Muscle layer of colon (tissue), 2 donors: ENCODE results near the gene CTH.
"Not testable (repeated sequence)": the region's sequence is repeated elsewhere in the genome, so short reads cannot be mapped to it uniquely, and the experiment has no call there.

Experiments used
- H3K27ac ChIP-seq: one replicate; pipeline ENCODE4 v1.7.0; 2013; ENCODE audit warnings: low read depth, mild to moderate bottlenecking, low read length, moderate library complexity
- H3K27me3 ChIP-seq, 2 donors: one replicate each; pipeline ENCODE4 v1.7.0; 2013; ENCODE audit warnings: low read length in 2 of 2, mild to moderate bottlenecking in 2 of 2; ENCODE audit not compliant: insufficient read depth in 2 of 2, control insufficient read depth in 1 of 2
- H3K36me3 ChIP-seq: one replicate; pipeline ENCODE4 v1.7.0; 2013; ENCODE audit warnings: mild to moderate bottlenecking, low read length; ENCODE audit not compliant: insufficient read depth
- H3K4me1 ChIP-seq: one replicate; pipeline ENCODE4 v1.7.0; 2013; ENCODE audit warnings: mild to moderate bottlenecking, low read length; ENCODE audit not compliant: insufficient read depth
- H3K4me3 ChIP-seq, 2 donors: one replicate each; pipeline ENCODE4 v1.7.0; 2013; ENCODE audit warnings: low read length in 2 of 2, low read depth in 1 of 2, mild to moderate bottlenecking in 1 of 2, moderate library complexity in 1 of 2
- H3K9ac ChIP-seq: one replicate; pipeline ENCODE4 v1.7.0; 2013; ENCODE audit warnings: low read length
- H3K9me3 ChIP-seq: one replicate; pipeline ENCODE4 v1.7.0; 2013; ENCODE audit warnings: mild to moderate bottlenecking, low read length
- donor health status: abdominal sarcoma.
- donor health status: Adenocarcinoma of cecum.

Gene CTH

DNA sequence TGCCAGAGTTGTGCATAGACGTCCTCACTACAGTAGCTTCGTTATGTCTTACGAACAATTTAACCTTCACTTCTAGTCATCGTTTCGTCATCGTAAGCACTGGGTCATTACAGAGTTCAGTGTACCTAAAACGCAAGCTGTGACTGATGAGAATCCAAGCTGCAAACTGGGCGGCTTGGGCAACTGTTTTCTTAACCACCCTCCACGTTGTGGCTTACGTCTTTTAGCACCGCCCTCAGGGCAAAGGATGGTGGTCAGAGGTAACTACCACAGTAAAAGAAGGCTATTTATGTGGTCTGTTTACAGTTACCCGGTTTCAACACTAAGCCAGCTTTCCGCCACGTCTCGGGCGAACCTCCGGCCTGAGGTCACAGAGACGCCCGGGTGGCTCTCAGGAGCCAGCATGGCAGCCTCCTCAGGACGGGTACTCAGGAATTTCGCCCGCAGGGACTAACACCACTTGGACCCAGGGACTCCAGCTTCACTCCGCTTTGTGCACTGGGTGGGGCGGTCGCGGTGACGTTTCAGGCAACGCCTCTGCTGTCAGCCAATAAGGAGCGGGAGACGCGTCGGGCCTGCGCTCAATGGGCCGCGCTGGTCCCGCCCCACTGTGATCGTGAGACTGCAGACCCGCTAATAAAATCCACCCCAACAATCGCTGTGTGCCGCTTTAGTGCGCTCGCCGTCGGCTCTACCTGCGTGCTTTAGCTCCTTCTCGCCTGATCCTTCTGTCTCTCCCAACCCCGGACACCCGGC, at the start of gene CTH:
TSS of gene CTH (plus strand) at position 665 of the 756 bp plus-strand sequence. CDS start 148 bp downstream, outside the sequence.
- Histone ChIP-seq H3K4me3 (peak within 1 kb of the TSS; percentile 78 to 79), H3K9me3 (no peaks in the 10 kb centered on the region), H3K27me3 (no peaks in the 10 kb centered on the region), H3K36me3 (no peaks in the 10 kb centered on the region), H3K27ac (peak within 1 kb of the TSS; percentile 71), H3K9ac (peak within 1 kb of the TSS; percentile 86), H3K4me1 (peaks cover 8% of the 10 kb centered on the region)

DNA sequence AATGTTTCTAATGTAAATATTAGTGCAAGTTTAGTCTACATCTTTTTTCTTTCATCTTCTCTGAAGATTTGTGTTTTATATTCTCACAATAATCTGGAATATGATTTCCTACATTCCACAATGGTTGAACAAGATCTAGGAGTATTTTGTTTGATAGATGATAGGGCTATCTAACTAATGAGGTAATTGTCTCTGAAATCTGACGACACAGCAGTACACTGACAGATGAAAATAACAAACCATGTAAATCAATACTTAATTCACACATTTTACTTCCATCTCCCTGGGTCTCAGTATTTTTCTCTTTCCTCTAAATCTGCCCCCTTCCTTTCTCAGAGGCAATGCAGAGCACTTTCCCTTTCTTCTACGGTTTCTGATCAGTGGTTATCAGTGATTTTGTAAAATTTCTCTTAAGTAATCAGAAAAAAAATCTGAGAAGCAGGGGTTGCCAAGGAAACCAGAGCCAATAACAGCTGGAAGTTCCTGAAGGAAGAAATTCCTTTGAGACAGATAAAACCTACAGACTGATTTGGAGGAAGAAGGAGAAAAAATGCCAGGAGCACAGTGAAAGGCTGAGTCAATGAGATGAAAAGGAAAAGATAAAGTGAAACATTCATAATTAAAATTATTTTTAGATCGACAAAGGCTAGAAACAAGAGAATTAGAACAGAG, 49.2 kb upstream of the CTH start:
- Histone ChIP-seq H3K27ac (no peak overlapping the region), H3K9me3 (no peaks in the 10 kb centered on the region), H3K36me3 (no peaks in the 10 kb centered on the region), H3K4me1 (no peaks in the 10 kb centered on the region), H3K4me3 (no peak overlapping the region), H3K9ac (no peak overlapping the region), H3K27me3 (no peaks in the 10 kb centered on the region)

DNA sequence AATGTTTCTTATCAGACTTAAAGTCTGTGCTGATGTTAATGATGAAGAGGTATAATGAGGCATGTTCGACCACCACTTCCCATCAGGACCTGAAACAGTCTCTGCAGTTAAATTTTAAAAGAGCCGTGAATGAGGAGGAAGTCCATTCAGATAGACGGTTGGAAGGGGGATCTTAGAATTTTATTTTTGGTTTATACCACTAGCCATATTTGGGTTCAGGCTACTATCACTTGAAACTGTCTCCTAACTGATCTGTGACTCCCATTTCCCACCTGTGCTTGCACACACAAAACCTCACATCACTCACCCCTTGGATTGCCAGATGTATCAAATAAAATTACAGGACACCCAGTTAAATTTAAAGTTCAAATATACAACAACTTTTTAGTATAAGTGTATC, 46.6 kb upstream of the CTH start:
- H3K27me3 ChIP-seq, result no peaks in the 10 kb centered on the region
- no peaks in the 10 kb centered on the region for H3K4me1 ChIP-seq
- no peak overlapping the region for H3K4me3 ChIP-seq
- H3K9me3 ChIP-seq, result no peaks in the 10 kb centered on the region
- H3K36me3 ChIP-seq, result no peaks in the 10 kb centered on the region
- no peak overlapping the region for H3K9ac ChIP-seq
- no peak overlapping the region for H3K27ac ChIP-seq

DNA sequence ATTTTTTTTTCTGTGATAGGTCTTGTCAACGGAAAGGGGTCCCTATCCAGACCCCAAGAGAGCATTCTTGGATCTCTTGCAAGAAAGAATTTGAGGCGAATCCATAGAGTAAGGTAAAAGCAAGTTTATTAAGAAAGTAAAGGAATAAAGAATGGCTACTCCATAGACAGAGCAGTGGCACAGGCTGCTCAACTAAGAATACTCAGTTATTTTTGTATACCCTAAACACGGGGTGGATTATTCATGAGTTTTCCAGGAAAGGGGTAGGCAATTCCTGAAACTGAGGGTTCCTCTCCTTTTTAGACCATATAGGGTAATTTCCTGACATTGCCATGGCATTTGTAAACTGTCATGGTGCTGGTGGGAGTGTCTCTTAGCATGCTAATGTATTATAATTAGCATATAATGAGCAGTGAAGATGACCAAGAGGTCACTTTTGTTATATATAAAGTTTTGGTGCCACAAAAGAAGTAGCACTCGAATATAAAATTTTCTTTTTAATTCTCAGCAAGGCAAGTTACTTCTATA, 44.6 kb upstream of the CTH start:
- not testable (repeated sequence) for H3K27me3 ChIP-seq, H3K36me3 ChIP-seq, H3K9ac ChIP-seq, H3K4me1 ChIP-seq, H3K9me3 ChIP-seq, H3K27ac ChIP-seq, H3K4me3 ChIP-seq

DNA sequence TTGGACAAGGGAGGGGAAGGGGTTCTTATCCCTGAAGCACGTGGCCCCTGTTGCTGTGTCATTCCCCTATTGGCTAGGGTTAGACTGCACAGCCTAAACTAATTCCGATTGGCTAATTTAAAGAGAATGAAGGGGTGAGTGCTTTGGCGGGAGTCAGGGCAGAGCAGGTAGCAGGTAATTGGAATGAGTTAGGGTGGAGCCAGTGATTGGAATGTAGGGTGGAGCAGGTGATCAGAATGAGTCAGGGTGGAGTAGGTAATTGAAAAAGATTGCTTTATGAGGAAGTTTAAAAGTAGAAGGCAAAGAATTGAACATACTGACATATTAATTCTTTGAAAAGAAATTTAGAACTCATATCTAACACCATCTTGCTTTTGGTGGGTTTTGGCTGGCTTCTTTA, 44.1 kb upstream of the CTH start:
- H3K4me1 ChIP-seq, H3K9me3 ChIP-seq, H3K36me3 ChIP-seq, H3K27me3 ChIP-seq, H3K9ac ChIP-seq, H3K27ac ChIP-seq, H3K4me3 ChIP-seq: not testable (repeated sequence)

DNA sequence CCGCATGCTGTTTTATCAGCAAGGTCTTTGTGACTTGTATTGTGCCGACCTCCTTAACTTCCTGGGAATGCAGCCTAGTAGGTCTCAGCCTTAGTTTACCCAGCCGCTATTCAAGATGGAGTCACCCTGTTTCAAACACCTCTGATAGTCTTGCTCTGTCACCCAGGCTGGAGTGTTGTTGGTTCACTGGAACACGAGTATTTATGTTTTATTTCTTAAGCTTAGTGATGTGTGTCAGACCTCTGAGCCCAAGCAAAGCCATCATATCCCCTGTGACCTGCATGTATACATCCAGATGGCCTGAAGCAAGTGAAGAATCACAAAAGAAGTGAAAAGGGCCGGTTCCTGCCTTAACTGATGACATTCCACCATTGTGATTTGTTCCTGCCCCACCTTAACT, 43.7 kb upstream of the CTH start:
- not testable (repeated sequence) for H3K27me3 ChIP-seq, H3K9ac ChIP-seq, H3K27ac ChIP-seq, H3K36me3 ChIP-seq, H3K4me3 ChIP-seq, H3K4me1 ChIP-seq, H3K9me3 ChIP-seq

DNA sequence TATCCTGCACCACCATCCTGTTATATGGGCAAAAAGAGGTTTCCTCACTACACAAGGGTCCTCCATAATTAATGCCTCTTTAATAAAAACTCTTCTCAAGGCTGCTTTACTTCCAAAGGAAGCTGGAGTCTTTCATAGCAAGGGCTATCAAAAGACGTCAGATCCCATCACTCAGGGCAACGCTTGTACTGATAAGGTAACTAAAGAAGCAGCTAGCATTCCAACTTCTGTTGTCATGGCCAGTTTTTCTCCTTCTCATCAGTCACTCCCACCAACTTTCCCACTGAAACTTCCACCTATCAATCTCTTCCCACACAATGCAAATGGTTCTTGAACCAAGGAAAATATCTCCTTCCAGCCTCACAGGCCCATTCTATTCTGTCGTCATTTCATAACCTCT, 39.5 kb upstream of the CTH start:
- H3K27ac ChIP-seq, H3K4me3 ChIP-seq, H3K36me3 ChIP-seq, H3K9me3 ChIP-seq, H3K4me1 ChIP-seq, H3K27me3 ChIP-seq, H3K9ac ChIP-seq: not testable (repeated sequence)

DNA sequence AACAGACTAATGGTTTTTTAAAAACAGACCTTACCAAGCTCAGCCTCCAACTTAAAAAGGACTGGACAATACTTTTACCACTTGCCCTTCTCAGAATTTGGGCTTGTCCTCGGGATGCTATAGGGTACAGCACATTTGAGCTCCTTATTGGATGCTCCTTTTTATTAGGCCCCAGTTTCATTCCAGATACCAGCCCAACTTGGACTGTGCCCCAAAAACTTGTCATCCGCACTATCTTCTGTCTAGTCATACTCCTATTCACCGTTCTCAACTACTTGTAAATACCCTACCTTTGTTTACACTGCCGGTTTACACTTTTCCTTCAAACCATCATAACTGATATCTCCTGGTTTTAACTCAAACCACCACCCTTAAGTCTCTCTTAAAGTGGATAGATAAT, 38.6 kb upstream of the CTH start:
- Histone ChIP-seq H3K27me3 (no peaks in the 10 kb centered on the region), H3K27ac (no peak overlapping the region), H3K4me3 (no peak overlapping the region), H3K9ac (no peak overlapping the region), H3K36me3 (no peaks in the 10 kb centered on the region), H3K4me1 (no peaks in the 10 kb centered on the region), H3K9me3 (no peaks in the 10 kb centered on the region)

DNA sequence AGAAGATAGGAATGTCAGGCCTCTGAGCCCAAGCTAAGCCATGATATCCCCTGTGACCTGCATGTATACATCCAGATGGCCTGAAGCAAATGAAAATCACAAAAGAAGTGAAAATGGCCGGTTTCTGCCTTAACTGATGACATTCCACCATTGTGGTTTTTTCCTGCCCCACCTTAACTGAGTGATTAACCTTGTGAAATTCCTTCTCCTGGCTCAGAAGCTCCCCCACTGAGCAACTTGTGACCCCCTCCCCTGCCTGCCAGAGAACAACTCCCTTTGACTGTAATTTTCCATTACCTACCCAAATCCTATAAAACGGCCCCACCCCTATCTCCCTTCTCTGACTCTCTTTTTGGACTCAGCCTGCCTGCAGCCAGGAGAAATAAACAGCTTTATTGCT, 37.5 kb upstream of the CTH start:
- H3K4me3 ChIP-seq, H3K9me3 ChIP-seq, H3K27me3 ChIP-seq, H3K4me1 ChIP-seq, H3K27ac ChIP-seq, H3K9ac ChIP-seq, H3K36me3 ChIP-seq: not testable (repeated sequence)

DNA sequence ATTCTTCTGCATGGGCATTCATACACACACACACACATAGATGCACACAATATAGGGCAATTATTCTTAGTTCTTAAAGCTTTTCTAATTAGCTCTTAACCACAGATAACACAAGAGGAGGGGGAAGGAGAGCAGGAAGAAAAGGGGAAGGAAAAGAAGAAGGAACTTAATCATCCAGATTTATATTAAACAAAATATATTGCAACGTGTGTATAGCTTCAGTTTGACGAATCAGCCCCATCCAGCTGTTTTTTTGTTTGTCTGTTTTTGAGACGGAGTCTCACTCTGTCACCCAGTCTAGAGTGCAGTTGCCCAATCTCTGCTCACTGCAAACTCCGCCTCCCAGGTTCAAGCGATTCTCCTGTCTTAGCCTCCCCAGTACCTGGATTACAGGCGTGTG, 34.9 kb upstream of the CTH start:
- Histone ChIP-seq H3K4me1 (no peaks in the 10 kb centered on the region), H3K27ac (no peak overlapping the region), H3K9me3 (no peaks in the 10 kb centered on the region), H3K36me3 (no peaks in the 10 kb centered on the region), H3K9ac (no peak overlapping the region), H3K27me3 (no peaks in the 10 kb centered on the region), H3K4me3 (no peak overlapping the region)

DNA sequence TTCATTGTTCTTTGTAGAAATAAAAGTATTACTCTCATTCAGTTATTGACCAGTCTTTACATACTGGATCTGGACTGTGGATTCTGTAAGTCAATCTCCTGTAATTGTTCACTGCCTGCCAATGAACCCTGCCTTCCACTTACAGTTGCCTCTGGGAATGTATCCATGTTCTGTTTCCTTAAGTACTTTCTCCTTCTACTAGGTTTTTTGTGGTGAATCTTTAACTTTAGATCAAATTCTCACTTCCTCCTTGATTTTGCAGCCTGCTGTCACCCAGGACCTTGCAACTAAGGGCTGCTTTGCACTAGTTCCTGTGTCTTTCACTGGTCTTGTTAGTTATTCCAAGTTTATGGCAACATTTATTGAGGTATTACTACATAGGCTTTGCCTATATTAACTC, 28.4 kb upstream of the CTH start:
- H3K27me3 ChIP-seq, result no peaks in the 10 kb centered on the region
- H3K4me3 ChIP-seq, result no peak overlapping the region
- no peaks in the 10 kb centered on the region for H3K36me3 ChIP-seq
- no peaks in the 10 kb centered on the region for H3K4me1 ChIP-seq
- H3K9me3 ChIP-seq, result no peaks in the 10 kb centered on the region
- H3K9ac ChIP-seq, result no peak overlapping the region
- H3K27ac ChIP-seq, result no peak overlapping the region

DNA sequence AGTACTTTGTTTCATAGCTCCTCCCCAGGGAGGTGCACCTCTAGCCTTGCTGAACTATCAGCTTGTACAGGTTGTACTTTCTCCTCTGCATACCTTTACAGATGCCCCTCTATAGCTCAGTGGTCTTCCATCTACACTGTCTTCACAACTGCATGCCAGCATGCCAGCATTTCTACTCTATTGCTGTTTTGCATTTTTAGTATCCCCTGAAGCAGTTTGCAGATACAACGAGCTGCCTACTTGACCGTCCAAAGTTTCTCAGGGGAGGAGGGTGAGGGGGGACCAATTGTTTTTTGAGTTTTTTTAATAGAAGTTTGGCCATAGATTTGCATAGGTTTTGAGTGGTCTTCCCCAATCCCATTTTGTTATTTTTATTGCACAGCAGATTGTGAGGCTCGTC, 27.6 kb upstream of the CTH start:
- Histone ChIP-seq H3K36me3 (no peaks in the 10 kb centered on the region), H3K4me3 (no peak overlapping the region), H3K9me3 (no peaks in the 10 kb centered on the region), H3K27ac (no peak overlapping the region), H3K9ac (no peak overlapping the region), H3K27me3 (no peaks in the 10 kb centered on the region), H3K4me1 (no peaks in the 10 kb centered on the region)
